GM21515 (cell line): Measurements from ENCODE around the gene BACE1.
"Not testable (repeated sequence)": the region's sequence is repeated elsewhere in the genome, so short reads cannot be mapped to it uniquely, and the experiment has no call there.

Source experiments
- ATAC-seq: cut with Tn5 transposase; IDR thresholded peaks from one replicate; pipeline ENCODE4 v1.9.1; 2021; ENCODE audit not compliant: unreplicated experiment

Gene BACE1

GRCh38 chr11:117316197-117316961 lies at the start of gene BACE1:
Gene BACE1, minus strand, starts transcription at chr11:117316256. Its CDS starts 461 bp downstream, at chr11:117315795.
- ATAC-seq, result no peak

GRCh38 chr11:117361432-117361831 lies 45.4 kb upstream of the BACE1 start:
- no peak for ATAC-seq

GRCh38 chr11:117356126-117356890 lies 40.3 kb upstream of the BACE1 start:
- ATAC-seq, result no peak

GRCh38 chr11:117354550-117354949 lies 38.5 kb upstream of the BACE1 start:
- ATAC-seq, result no peak

- ATAC-seq, result no peak
Observed at GRCh38 chr11:117345039-117345438, 29.0 kb upstream of the BACE1 start.

- ATAC-seq, result no peak
Observed at GRCh38 chr11:117337076-117337475, 21.0 kb upstream of the BACE1 start.

- no peak for ATAC-seq
Observed at GRCh38 chr11:117335399-117335798, 19.3 kb upstream of the BACE1 start.

- no peak for ATAC-seq
Observed at GRCh38 chr11:117334896-117335295, 18.8 kb upstream of the BACE1 start.

- ATAC-seq, result no peak
Observed at GRCh38 chr11:117333917-117334316, 17.9 kb upstream of the BACE1 start.

- no peak for ATAC-seq
Observed at GRCh38 chr11:117332843-117333242, 16.8 kb upstream of the BACE1 start.

- ATAC-seq, result peak; percentile 13
Observed at GRCh38 chr11:117328375-117329010, 12.4 kb upstream of the BACE1 start.

GRCh38 chr11:117327567-117328374 lies 11.7 kb upstream of the BACE1 start, which contains the start of gene CEP164:
Gene CEP164, plus strand, starts transcription at chr11:117327854. Its CDS starts 10,733 bp downstream, at chr11:117338587.
- ATAC-seq, result peak; percentile 93

GRCh38 chr11:117327255-117327566 lies 11.2 kb upstream of the BACE1 start:
- not testable (repeated sequence) for ATAC-seq

GRCh38 chr11:117319214-117319840 lies 3.3 kb upstream of the BACE1 start:
- no peak for ATAC-seq

GRCh38 chr11:117318738-117319137 lies 2.7 kb upstream of the BACE1 start:
- ATAC-seq, result no peak

GRCh38 chr11:117315285-117316196 lies 515 bp downstream of the BACE1 start:
- no peak for ATAC-seq

- ATAC-seq, result no peak
Observed at GRCh38 chr11:117314840-117315239, 1.2 kb downstream of the BACE1 start.

- ATAC-seq, result no peak
Observed at GRCh38 chr11:117313828-117314768, 2.0 kb downstream of the BACE1 start.
